NCI-H2171 treated with DMSO at 0.1 percent for 48 hours (cell line): ENCODE data around the gene CLASP1.
A peak's percentile ranks its signal among the peaks of the same experiment; 100 is the strongest.
"Not testable (repeated sequence)": the region's sequence is repeated elsewhere in the genome, so short reads cannot be mapped to it uniquely, and the experiment has no call there.

Experiments used
- DNase-seq: peaks from one replicate; lab custom pipeline; 2025; lab: John Stamatoyannopoulos, UW

Gene CLASP1

DNA sequence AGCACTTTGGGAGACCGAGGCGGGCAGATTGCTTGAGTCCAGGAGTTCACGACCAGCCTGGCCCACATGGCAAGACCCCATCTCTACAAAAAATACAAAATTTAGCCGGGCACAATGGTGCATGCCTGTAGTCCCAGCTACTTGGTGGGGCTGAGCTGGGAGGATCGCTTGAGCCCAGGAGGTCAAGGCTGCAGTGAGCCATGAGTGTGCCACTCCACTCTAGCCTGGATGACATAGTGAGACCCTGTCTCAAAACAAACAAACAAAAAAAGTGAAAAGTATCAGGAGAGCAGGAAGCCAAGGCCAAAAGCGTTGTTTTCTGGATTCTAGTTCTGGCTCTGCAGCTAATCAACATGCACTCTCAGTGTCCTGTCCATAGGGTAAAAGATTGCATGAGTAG, 10.7 kb upstream of the CLASP1 start:
- DNase-seq = no peak

DNA sequence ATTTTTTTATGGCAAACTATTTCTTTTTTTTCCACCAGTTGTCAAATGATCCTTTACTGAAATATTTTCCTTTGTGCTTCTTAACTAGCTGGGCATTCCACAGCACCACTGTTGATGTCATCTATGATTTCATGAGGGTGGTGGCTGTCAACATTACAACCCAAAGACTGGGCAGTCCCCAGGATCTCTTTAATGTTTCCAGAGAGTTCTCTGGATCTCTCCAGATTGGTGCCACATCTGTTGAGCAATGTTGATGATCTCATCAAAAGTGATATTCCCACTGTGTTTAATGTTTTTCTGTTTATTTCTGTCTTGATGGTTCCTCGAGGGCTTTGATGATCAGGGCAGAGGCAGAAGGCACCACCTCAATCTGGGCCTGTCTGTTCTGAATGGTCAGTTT, 9.1 kb upstream of the CLASP1 start:
- not testable (repeated sequence) for DNase-seq

DNA sequence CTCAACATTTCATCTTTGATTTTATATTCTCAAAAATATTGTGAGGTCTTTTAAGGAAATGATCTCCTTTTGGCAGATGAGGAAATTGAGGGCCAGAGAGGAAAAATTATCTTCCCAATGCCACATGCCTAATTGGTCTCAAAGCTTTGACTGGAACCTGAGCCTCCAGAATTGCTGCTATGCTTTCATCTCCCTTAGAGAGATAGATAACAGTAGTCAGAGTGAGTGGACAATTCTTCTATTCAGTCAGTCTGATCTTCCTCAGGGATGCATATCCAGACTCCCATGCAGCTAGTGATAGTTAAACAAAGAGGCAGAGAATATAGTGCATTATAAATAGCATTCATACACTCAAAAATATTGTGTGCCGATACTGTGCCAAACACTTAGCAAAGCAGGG, 3.8 kb upstream of the CLASP1 start:
- no peak for DNase-seq

DNA sequence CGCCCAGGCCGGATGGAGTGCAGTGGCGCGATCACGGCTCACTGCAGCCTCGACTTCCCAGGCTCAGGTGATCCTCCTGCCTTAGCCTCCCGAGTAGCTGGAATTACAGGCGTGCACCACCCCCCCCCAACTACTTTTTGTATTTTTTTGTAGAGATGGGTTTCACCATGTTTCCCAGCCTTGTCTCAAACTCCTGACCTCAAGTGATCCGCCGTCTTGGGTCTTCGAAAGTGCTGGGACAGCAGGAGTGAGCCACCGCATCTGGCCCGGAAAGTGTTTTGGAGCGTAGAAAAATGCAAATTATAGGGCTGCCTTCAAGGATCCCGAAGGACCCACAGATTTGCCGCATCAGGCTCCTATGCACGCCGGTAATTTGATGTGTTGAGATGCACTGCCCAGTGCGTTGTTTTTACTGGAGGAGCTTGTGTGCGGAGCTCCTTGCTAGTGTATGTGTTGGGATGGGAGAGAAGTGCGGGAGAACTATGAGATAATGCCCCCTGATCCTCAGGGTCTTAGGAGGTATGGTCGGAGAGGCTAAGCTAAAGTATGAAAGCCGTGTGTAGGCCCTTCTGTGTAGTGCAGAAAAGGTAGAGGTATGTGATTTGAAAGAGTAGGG, 1.2 kb upstream of the CLASP1 start:
- peak; percentile 40 for DNase-seq

DNA sequence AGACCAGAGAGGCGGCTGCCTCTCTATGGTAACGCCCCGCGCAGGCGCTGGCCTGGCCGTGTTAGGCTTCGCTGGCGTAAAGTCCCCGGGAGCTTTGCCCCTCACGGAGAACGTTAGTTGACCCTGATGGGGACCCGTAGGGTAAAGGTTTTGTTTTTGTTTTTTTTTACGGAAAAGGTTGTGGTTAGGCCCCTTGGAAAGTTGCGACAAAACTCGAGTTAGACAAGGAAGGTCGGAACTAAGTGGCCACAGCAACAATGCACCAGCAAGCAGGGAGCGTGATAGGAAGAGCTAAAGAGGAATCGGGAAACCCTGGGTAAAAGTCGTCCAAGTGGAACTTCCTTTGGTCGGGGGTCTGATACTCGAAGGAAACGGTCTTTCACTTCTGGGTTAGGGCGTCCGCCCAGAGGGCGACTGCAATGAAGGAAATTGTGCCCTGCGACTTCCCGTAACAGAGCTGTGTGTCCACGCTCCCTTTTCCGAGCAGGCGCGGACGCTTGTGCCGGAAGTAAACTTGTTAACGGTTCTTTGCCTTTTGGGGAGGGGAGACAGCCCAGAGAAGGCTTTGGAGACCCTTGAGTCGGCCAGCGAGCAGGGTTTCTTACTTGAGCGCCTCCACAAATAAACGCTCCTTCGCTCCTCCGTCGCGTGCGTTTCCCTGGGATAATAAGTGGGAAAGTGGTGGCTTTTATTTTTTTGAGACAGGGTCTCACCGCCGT, 493 bp upstream of the CLASP1 start:
- DNase-seq = peak; percentile 99

DNA sequence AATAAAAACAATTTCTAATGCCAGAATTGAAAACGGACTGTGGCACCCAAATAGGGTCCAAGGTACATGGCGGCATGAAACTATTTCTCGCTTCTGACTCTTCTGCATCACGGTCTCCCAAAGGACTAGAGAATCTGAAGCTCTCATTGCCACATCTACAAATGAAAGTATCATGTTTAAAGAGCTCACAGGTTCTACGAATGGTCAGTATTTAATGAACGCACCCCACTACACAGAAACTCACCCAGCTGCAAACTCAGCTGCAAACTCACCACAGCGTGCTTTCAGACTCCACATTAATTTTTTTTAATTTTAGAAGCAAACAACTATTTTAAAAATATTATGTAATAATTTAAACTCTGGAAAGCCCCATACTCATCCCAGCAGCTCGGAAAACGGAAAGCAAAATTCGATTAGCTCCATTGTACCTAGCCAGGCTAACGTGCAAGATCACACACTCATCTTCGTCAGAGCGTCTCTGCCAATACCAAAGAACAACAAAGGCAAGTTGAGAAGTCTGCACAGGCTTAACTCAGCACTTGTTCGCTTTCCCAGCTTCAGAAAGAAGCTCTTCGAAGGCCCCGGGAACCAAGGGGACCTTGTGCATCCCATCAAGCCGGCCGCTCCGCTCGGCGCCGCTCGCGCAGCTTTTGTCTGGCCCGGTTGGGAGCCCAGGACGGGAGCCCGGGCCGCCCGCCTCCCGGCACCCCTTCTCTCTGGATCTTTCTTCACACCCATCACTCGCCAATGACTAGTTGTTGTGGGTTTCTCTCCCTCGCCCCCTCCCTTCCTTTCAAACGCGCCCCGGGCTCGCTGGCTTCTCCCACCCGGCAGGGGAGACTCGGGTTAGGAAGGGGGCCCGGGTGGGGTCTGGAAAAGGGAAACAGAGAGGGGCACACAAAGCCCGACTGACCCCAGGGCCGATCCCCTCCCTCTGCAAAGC, 785 bp downstream of the CLASP1 start:
- peak; percentile 59 for DNase-seq

DNA sequence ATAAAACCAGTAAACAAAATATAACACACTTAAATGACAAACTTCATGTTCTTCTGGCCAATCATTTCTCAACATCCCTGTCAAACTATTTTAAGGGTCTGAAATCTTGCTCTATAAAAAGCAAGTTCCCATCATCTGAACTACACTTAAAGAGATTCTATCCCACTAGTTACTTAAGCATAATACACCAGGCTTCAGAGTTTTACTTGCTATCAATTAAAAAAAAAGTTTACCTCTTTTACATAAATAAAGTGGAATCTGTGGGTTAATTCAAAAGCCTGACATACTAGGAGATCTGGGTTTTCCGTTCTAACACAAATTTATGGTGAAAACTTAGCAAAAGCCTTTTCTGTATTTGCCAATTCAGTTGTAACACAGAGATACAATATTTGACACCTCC, 1.9 kb downstream of the CLASP1 start:
- DNase-seq = no peak

DNA sequence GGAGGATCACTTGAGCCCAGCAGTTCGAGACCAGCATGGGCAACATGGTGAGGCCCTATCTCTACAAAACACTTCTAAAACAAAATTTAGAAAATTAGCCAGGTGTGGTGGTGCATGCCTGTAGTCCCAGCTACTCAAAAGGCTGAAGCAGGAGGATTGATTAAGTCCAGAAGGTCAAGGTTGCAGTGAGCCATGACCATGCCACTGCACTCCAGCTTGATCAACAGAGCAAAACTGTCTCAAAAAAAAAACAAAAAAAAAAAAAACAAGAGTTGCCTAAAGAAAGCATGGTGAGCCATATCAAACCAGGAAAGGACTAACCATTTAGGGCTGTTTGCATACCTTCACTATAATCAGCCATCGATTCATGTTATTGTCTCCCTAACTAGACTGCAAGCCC, 4.5 kb downstream of the CLASP1 start:
- no peak for DNase-seq

DNA sequence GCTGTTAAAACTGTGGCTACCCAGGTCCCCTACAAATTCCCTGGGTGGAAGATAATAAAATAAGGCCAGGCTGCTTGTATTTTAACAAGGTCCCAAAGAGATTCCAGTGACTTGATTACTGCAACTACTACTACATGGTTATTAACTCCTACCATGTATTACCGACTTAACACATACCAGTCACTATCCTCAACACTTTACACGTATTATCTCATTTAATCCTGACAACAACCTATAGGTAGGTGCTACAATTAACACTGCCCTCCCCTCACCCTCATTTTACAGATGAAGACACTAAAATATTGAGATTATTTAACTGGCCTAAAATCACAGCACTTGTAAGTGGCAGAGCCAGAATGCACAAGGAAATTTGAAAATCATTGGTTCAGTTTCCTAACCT, 5.4 kb downstream of the CLASP1 start:
- DNase-seq = no peak

DNA sequence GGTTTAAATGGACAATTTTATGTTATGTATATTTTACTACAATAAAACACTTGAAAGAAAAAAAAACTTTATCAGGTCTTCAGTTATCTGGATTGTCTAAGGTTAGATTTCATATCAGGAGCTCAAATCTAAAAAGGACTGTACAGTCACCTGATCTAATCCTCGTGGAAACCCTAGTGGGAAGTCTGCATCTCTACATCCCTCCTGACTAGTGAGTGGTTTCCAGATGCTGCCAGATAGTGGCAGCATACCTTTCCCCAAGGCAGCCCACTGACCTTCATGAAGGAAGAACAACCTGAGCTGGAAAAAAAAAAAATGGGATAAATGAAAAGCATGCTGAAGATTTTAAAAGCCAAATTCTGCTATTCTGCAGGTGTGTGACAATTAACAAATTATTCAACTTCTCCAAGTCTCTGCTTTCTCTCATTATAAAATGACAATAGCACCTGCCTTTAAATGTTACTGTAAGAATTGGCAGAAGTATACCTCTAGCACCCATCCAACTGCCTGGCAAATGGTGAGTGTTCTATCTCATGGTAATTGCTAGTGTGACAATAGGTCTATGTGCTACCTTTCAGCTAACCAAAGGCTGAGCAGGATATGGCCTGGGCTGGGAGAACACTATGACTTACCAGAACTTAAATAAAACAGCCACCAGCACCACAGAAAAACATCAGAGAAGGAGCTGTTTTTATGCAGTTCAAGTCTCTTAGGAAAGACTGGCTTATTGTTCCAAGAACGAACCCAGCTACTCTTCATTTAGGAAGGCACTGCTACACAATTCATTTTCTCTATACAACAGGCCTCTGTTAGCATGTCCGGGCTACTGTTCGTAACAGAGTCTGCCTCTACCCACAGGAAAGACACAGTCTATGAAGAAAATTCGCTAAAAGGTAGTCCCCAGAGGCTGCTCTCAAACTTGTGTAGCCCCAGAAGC, 8.6 kb downstream of the CLASP1 start:
- no peak for DNase-seq

DNA sequence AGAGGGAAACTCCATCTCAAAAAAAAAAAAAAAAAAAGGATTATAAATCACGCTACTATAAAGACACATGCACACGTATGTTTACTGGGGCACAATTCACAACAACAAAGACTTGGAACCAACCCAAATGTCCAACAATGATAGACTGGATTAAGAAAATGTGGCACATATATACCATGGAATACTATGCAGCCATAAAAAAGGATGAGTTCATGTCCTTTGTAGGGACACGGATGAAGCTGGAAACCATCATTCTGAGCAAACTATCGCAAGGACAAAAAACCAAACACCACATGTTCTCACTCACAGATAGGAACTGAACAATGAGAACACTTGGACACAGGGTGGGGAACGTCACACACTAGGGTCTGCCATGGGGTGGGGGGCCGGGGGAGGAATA, 9.4 kb downstream of the CLASP1 start:
- not testable (repeated sequence) for DNase-seq

DNA sequence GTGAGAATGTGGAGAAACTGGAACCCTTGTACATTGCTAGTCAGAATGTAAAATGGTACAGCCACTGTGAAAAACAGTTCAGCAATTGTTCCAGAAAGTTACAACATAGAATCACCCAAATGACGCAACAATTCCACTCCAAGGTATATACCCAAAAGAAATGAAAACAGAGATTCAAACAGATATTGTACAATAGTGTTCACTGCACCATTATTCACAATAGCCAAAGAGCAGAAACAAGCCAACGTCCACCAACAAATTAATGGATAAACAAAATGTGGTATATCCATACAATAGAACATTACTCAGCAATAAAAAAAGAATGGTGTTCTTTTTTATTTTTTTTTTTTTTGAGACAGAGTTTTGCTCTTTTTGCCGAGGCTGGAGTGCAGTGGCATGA, 10.9 kb downstream of the CLASP1 start:
- DNase-seq = no peak

DNA sequence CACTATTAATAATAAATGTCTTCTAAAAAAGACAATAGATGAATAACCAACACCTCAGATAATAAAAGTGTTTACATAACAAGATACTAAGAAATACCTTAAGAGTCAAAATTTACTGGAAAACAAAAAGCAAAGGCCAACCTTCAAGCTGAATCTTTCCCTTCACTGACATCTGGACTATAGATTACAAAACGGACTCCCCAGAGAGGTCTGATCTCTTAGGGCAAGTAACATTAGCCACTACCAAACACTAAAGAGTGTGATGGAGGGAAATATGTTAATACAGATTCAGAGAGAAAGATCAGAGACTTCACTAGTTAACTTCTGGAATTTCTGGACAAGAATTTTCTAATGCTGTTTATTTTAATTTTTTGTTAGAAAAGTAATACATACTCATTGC, 13.9 kb downstream of the CLASP1 start:
- peak; percentile 80 for DNase-seq

DNA sequence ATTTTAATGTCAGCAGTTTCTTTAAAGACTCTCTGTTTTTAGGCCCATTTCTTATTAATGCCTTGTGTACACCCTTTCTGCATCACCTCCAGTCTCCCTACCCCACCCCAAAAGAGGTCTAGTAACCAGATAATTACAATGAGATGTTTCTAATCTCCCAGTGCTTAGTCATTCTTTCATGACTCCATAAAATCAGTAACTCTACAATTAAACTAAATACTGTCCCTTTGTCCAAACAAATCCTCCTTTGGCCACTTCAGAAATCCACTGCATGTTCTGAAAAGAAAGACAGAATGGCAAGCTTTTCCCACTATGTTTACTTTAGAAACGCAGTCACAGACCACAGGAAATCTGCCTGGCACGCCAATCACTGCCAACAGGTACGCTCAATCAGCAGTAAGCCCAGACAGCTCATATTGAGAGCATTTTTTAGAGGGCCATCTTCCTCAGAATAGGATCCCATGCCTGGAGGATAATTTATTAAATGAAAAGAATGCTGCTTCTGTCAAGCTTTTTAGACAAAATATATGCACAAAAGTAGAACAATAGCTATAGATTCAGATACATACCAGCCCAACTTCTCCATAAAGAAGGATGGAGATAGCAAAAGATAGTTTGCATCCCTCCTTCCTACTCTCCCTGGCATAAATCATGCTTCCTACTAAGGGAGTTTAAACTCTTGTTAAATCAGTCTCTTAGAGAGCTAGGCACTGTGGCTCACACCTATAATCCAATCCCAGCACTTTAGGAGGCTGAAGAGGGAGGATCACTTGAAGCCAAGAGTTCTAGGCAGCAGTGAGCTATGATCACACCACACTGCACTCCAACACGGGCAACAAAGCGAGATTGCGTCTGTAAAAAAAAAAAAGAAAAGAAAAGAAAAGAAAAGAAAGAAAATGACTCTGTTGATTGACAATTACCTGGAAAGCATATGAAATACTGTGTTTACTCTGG, 14.6 kb downstream of the CLASP1 start:
- peak; percentile 63 for DNase-seq

DNA sequence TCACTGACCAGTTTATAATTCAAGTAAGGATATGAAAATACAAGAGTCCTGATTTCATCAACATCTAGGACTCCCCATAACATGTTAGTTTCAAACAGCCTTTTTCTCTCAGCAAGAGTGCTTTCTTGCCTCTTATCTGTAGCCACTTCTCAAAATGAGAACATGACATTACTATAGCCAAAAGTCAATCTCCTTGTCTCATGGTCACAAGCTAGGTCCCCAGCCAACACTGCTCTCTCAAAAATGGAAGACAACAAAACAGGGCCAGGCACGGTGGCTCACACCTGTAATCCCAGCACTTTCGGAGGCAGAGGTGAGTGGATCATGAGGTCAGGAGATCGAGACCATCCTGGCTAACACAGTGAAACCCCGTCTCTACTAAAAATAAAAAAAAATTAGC, 15.8 kb downstream of the CLASP1 start:
- DNase-seq = no peak

DNA sequence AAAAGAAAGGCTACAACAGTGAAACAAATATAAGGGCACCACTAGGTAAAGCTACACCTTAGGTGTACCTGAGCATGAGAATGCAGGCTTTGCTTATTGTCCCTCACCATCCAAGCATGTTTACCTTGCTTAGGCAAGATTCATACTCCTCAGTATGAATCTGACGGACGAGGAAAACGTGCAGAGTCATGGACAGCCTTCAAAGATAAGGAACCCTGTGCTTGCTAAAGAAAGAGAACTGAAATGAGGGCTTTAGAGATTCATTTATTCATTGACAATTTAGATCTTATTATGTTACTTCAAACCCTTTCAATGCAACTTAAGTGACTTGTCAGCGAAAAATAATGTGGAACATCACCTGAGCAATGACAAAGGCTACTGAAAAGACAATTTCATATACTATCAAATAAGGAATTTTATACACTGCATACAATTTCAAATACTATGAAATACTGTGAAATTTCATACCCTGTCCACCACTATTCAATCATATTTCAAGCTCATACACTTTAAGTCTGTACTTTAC, 21.7 kb downstream of the CLASP1 start:
- no peak for DNase-seq

DNA sequence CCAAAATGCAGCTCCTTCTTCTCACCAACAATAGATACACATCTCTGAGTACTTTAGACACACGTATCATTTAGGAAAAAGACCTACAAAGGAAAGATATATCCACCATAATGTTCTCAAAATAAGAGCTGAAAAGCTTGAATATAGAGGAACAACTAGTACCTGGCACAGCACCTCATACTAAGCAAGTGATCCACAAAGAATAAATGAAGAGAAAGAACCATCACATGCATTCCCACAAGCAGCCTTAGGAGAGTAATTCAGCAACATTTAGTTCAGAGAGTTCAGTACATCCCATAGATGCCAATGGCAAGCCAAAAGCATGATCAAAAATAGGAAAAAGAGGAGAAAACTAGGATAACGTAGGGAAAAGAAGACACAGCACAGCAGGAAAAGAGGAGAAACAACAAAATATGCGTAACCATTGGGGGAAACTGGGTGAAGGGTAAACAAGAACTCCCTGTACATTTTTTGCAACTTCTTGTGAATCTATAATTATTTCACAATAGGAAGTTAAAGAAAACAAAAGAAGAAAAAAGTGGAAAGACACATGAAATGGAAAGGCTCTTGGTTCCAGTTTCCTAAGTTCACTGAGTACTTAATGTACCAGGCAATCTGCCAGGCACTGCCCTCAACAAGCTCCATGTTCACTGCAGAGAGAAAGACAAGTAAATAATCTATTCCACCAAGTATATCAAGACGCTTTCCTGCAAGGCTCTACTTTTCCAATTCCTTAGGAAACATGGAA, 22.3 kb downstream of the CLASP1 start:
- DNase-seq = peak; percentile 51

DNA sequence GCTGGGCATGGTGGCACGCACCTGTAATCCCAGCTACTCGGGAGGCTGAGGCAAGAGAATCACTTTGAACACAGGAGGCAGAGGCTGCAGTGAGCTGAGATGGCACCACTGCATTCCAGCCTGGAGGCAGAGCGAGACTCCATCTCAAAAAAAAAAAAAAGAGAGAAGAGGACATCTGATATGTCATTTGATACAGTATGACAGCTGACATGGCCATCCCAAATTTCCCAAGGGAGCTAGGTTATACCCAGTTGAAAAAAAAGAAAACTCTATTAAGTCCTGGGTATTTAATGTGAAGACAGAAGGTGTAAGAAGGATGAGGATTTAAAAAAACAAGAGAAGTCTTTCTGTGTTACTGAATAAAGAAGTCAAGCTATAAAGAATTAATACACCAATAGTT, 23.3 kb downstream of the CLASP1 start:
- peak; percentile 98 for DNase-seq

DNA sequence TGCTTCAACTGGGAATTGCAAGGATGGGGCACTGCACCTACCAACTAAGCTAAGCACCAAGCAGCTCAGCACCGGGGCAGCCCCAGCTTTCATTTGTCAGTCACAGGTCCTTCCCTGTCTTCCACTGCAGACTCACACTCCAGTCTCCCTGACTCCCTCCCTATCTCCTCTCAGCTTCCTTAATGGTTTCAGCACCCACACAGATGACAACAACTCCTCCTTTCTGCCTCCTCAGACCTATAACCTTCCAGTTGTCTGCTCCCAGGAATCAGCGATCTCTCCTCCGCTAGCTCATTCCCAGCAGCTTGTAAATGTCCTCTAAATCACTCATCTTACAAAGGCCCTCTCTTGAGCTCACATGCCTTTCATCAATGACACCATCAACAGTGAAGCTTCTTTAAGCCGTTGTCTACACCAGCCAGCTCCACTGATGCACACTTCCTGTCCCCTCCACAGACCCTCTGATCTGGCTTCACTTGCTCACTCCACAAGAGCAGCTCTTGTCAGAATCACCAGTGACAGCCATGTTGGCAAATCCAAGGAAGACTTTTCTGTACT, 32.1 kb downstream of the CLASP1 start:
- no peak for DNase-seq
